Keratinocyte (primary cell): ENCODE data around the gene UHMK1. TPM values are rescaled to one million over a fixed set of nuclear protein-coding genes. Genes with fewer than 3 reads are reported as not detected.

Experiments
- DNase-seq: peaks from one replicate; pipeline ENCODE4 v3.0.0-alpha.2; 2011; ENCODE audit warnings: low read depth, missing footprints, low spot score
- FAIRE-seq: peaks from 2 replicates; lab custom pipeline; 2011; peaks lifted over from hg19 to GRCh38; lab: Jason Lieb, UNC
- H2AFZ ChIP-seq: 2 replicates; pipeline ENCODE4 v1.6.0; 2012; ENCODE audit warnings: low read length, control low read depth, inconsistent platforms; ENCODE audit not compliant: control insufficient read depth
- H3K27ac ChIP-seq: 2 replicates; pipeline ENCODE4 v1.5.1; 2011; ENCODE audit warnings: low read length; ENCODE audit not compliant: control insufficient read depth, insufficient read depth
- H3K27me3 ChIP-seq: 3 replicates; pipeline ENCODE4 v1.6.0; 2011; ENCODE audit warnings: low read length; ENCODE audit not compliant: control insufficient read depth, insufficient read depth; ENCODE audit errors: extremely low read depth
- H3K36me3 ChIP-seq, 2 experiments: 2 replicates in 1 of 2; 3 replicates in 1 of 2; pipeline ENCODE4 v1.5.1; 2011; ENCODE audit warnings: low read length in 2 of 2, mild to moderate bottlenecking in 1 of 2; ENCODE audit not compliant: control insufficient read depth in 2 of 2, insufficient read depth in 2 of 2; ENCODE audit errors: extremely low read depth in 1 of 2
- H3K4me1 ChIP-seq: 3 replicates; pipeline ENCODE4 v1.5.1; 2011; ENCODE audit warnings: low read length; ENCODE audit not compliant: control insufficient read depth, insufficient read depth; ENCODE audit errors: extremely low read depth
- H3K4me2 ChIP-seq: 3 replicates; pipeline ENCODE4 v1.6.0; 2011; ENCODE audit warnings: low read depth, low read length; ENCODE audit not compliant: control insufficient read depth, insufficient read depth; ENCODE audit errors: extremely low read depth
- H3K4me3 ChIP-seq, 3 experiments: fragments of 200-600 bp in 1 of 3; sonication (generic) in 1 of 3; 2 replicates in 2 of 3; 3 replicates in 1 of 3; pipeline ENCODE4 v1.5.1; 2011 to 2016; ENCODE audit warnings: low read length in 3 of 3, mild to moderate bottlenecking in 3 of 3, control low read depth in 2 of 3, inconsistent platforms in 1 of 3, low read depth in 1 of 3, mixed read lengths in 1 of 3, mixed run types in 1 of 3, moderate library complexity in 1 of 3; ENCODE audit not compliant: control insufficient read depth in 2 of 3, insufficient read depth in 2 of 3; ENCODE audit errors: extremely low read depth in 1 of 3
- H3K79me2 ChIP-seq: 2 replicates; pipeline ENCODE4 v1.6.0; 2012; ENCODE audit warnings: low read length; ENCODE audit not compliant: control insufficient read depth, insufficient read depth
- H3K9ac ChIP-seq: 3 replicates; pipeline ENCODE4 v1.6.0; 2011; ENCODE audit warnings: low read length; ENCODE audit not compliant: control insufficient read depth, insufficient read depth; ENCODE audit errors: extremely low read depth
- H3K9me1 ChIP-seq: 3 replicates; pipeline ENCODE4 v1.6.0; 2011; ENCODE audit warnings: low read length; ENCODE audit not compliant: control insufficient read depth, insufficient read depth; ENCODE audit errors: extremely low read depth
- H3K9me3 ChIP-seq: 2 replicates; pipeline ENCODE4 v1.5.1; 2012; ENCODE audit warnings: low read depth, low read length; ENCODE audit not compliant: control insufficient read depth
- H4K20me1 ChIP-seq: 3 replicates; pipeline ENCODE4 v1.6.0; 2011; ENCODE audit warnings: low read length; ENCODE audit not compliant: control insufficient read depth, insufficient read depth; ENCODE audit errors: extremely low read depth
- EZH2 ChIP-seq: IDR thresholded peaks from one replicate; pipeline ENCODE4 v1.6.1; 2012; ENCODE audit warnings: inconsistent platforms, mild to moderate bottlenecking, low read length, moderate library complexity
- dilution Hi-C: fragments of 300-500 bp; cut with MboI; formaldehyde crosslinking; loops from one replicate; pipeline ENCODE4 v1.7.0; 2020; ENCODE audit warnings: low sequenced_read_pairs; ENCODE audit not compliant: extremely low pct_ligation_motif_present
- polyA plus RNA-seq, 5 experiments: library from polyadenylated mRNA; depleted of rRNA in 3 of 5; stranded (reverse) in 3 of 5; stranded (forward) in 1 of 5; unstranded in 1 of 5; fragments of >200 nt; gene quantifications; 1 replicate in 1 of 5; 2 replicates in 3 of 5; 3 replicates in 1 of 5; pipeline versions ENCODE4 v1.2.1 to v1.2.3, GENCODE V29; 2011 to 2012; ENCODE audit warnings: missing spikeins in 2 of 5, low read depth in 1 of 5, low replicate concordance in 1 of 5
- small RNA-seq, 3 experiments: library from RNA; depleted of rRNA; stranded (forward); fragments of <200 nt; gene quantifications; one replicate each; pipeline ENCODE3, GENCODE V24; 2012; ENCODE audit warnings: low read depth in 3 of 3, low replicate concordance in 1 of 3; ENCODE audit not compliant: insufficient read length in 3 of 3

Gene UHMK1
- polyA plus RNA-seq, 1 donor (not counting 4 experiments of a cell fraction or from before 2014, with no cell fraction given) = 45.1 TPM

DNA sequence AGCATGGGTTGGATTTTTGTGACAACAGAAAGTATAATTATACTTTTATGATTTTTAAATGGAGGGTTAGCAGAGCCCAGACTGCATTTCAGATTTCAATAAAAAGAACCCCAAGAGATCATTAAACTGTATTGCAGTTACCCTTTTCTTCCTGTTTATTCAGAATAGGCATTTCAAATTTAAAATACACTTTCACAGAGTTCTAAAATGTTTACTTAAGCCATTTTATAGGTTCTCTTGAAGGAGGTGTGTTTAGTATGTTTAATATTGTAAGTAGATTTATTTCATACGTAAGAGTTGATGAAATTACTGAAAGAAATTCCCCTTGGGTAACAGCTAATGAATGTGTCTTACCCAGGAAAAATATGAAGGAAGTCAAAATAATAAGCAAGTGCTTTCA, 81.3 kb downstream of the UHMK1 start:
- FAIRE-seq (no peak), DNase-seq (no peak)
- Histone ChIP-seq H3K9ac (no peak overlapping the region), H4K20me1 (peaks cover 3% of the 10 kb centered on the region), H3K27ac (no peak overlapping the region), H2AFZ (no peak overlapping the region), H3K9me1 (no peaks in the 10 kb centered on the region), H3K36me3 (peaks cover 23 to 28% of the 10 kb centered on the region in 2 experiments), H3K4me2 (no peak overlapping the region), H3K9me3 (no peaks in the 10 kb centered on the region), H3K4me3 (no peak overlapping the region), H3K27me3 (no peaks in the 10 kb centered on the region), H3K4me1 (no peaks in the 10 kb centered on the region), H3K79me2 (peaks cover 48% of the 10 kb centered on the region)
- dilution Hi-C loops = no loop called here
- TF ChIP-seq EZH2 = no peak

Small RNA genes lying within 50 kb of the gene (small RNA-seq; reads per million reads assigned to genes)
- gene UQCRBP2 = 0 to 0.33 (median 0) reads per million in 3 experiments

Other genes with a start within 250 kb of the UHMK1 start
- gene SPATA46, start 121.0 kb upstream of the UHMK1 start, polyA plus RNA-seq = not detected in 3 replicates
- gene C1orf226, start 116.1 kb upstream of the UHMK1 start, polyA plus RNA-seq = 0.06 to 0.13 TPM (median 0.12 TPM) in 3 replicates
- gene SH2D1B, start 85.7 kb upstream of the UHMK1 start, polyA plus RNA-seq = not detected in 3 replicates
- 81.8 to 150 TPM (median 129 TPM) in 3 replicates for gene UAP1, start 63.9 kb downstream of the UHMK1 start, polyA plus RNA-seq
- 0.31 to 0.43 TPM (median 0.39 TPM) in 3 replicates for gene DDR2, start 134.6 kb downstream of the UHMK1 start, polyA plus RNA-seq